Skin of body (tissue), 2 donors: ENCODE measurements around the gene UBQLN1. TPM values are rescaled to one million over a fixed set of nuclear protein-coding genes. Genes with fewer than 3 reads are reported as not detected.
"Not testable (repeated sequence)": the region's sequence is repeated elsewhere in the genome, so short reads cannot be mapped to it uniquely, and the experiment has no call there.

Experiments used
- DNase-seq: peaks from one replicate; lab custom pipeline; 2025; lab: John Stamatoyannopoulos, UW
- total RNA-seq: library from RNA; depleted of rRNA; stranded (reverse); fragments of >200 nt; gene quantifications from one replicate; pipeline ENCODE4 v1.2.3, GENCODE V29; 2014

UBQLN1 gene
- total RNA-seq, 1 donor from 2014 or later, result 102 TPM

- no peak for DNase-seq
These were observed 74.1 kb downstream of the UBQLN1 start for GRCh38 chr9:83633676-83634075.

- no peak for DNase-seq
These were observed 74.5 kb downstream of the UBQLN1 start for GRCh38 chr9:83633255-83633654.

GRCh38 chr9:83630938-83631457, 76.8 kb downstream of the UBQLN1 start:
- DNase-seq, result no peak

GRCh38 chr9:83629433-83630104, 78.2 kb downstream of the UBQLN1 start:
- no peak for DNase-seq

- DNase-seq, result no peak
These were observed 79.2 kb downstream of the UBQLN1 start for GRCh38 chr9:83628540-83628939.

- DNase-seq, result no peak
These were observed 82.6 kb downstream of the UBQLN1 start for GRCh38 chr9:83625178-83625577.

- no peak for DNase-seq
These were observed 84.1 kb downstream of the UBQLN1 start for GRCh38 chr9:83623679-83624076.

- DNase-seq, result peak; percentile 32
These were observed 84.6 kb downstream of the UBQLN1 start, which contains the start of gene IDNK for GRCh38 chr9:83622939-83623678. IDNK (plus strand) TSS chr9:83623143; CDS start chr9:83623172, 29 bp downstream.

- DNase-seq, result no peak
These were observed 85.3 kb downstream of the UBQLN1 start for GRCh38 chr9:83622433-83622938.

- DNase-seq, result peak; percentile 13
These were observed 86.7 kb downstream of the UBQLN1 start for GRCh38 chr9:83620841-83621636.

GRCh38 chr9:83617299-83617698, 90.5 kb downstream of the UBQLN1 start:
- DNase-seq, result no peak

- not testable (repeated sequence) for DNase-seq
These were observed 94.5 kb downstream of the UBQLN1 start for GRCh38 chr9:83613298-83613697.

Other genes starting within 250 kb of the UBQLN1 start
- 10.1 TPM for gene FRMD3, start 169.6 kb downstream of the UBQLN1 start, total RNA-seq
- 3.8 TPM for gene IDNK, start 84.8 kb downstream of the UBQLN1 start, total RNA-seq
- gene GKAP1, start 109.8 kb upstream of the UBQLN1 start, total RNA-seq, result 5.6 TPM
- 13.1 TPM for gene KIF27, start 213.5 kb upstream of the UBQLN1 start, total RNA-seq